GM12878 (cell line): ENCODE measurements around the gene ODC1. TPM values are rescaled to one million over a fixed set of nuclear protein-coding genes. Genes with fewer than 3 reads are reported as not detected.

Experiments used
- ATAC-seq: fragments of 200-7000 bp; cut with Tn5 transposase; 3 replicates; pipeline ENCODE4 v1.9.1; 2020; ENCODE audit warnings: mild to moderate bottlenecking, moderate library complexity
- BruUV-seq: library from RNA; stranded (reverse); fragments of 400-500 nt; replicated peaks from 2 replicates; lab custom pipeline; 2021; lab: Mats Ljungman, UMichigan
- CTCF ChIA-PET: fragments of 300-600 bp; sonication (Branson Sonifier 250); formaldehyde crosslinking; extraction: SDS; loops from one replicate; lab custom pipeline; 2021; ENCODE audit warnings: inconsistent platforms; lab: Yijun Ruan, JAX
- POLR2A ChIA-PET: fragments of 350-600 bp; formaldehyde crosslinking; extraction: SDS; loops from one replicate; lab custom pipeline; 2021; ENCODE audit warnings: inconsistent platforms; lab: Charles Lee
- RAD21 ChIA-PET: fragments of 300-600 bp; sonication (Branson Sonifier 250); formaldehyde crosslinking; loops from one replicate; lab custom pipeline; 2023; ENCODE audit warnings: antibody characterized with exemption; ENCODE audit not compliant: unreplicated experiment; lab: Charles Lee
- SMC1A ChIA-PET: fragments of 300-600 bp; sonication (Branson Sonifier 250); formaldehyde crosslinking; loops from one replicate; lab custom pipeline; 2023; ENCODE audit not compliant: unreplicated experiment, uncharacterized antibody; lab: Charles Lee
- DNase-seq: peaks from one replicate; pipeline ENCODE4 v3.0.0-alpha.2; 2011; ENCODE audit warnings: low read depth, low spot score
- FAIRE-seq: peaks from 3 replicates; lab custom pipeline; 2011; peaks lifted over from hg19 to GRCh38; lab: Jason Lieb, UNC
- H2AFZ ChIP-seq: 2 replicates; pipeline ENCODE4 v1.6.0; 2011; ENCODE audit warnings: low read depth, low read length, control low read depth; ENCODE audit not compliant: control insufficient read depth
- H3K27ac ChIP-seq: 2 replicates; pipeline ENCODE4 v1.5.1; 2011; ENCODE audit warnings: control low read depth; ENCODE audit not compliant: control insufficient read depth, insufficient read depth
- H3K27me3 ChIP-seq, 2 experiments: replicated peaks in 1 of 2; 2 replicates each; pipeline versions ENCODE4 v1.6.0 to v1.6.1; 2011; ENCODE audit warnings: low read length in 1 of 2; ENCODE audit not compliant: control insufficient read depth in 2 of 2, insufficient read depth in 2 of 2
- H3K36me3 ChIP-seq, 2 experiments: 2 replicates each; pipeline ENCODE4 v1.5.1; 2011; ENCODE audit warnings: low read length in 1 of 2; ENCODE audit not compliant: control insufficient read depth in 2 of 2, insufficient read depth in 2 of 2
- H3K4me1 ChIP-seq: 2 replicates; pipeline ENCODE4 v1.6.1; 2011; ENCODE audit warnings: mild to moderate bottlenecking, low read length, moderate library complexity, mixed read lengths; ENCODE audit not compliant: control insufficient read depth, insufficient read depth
- H3K4me2 ChIP-seq: 2 replicates; pipeline ENCODE4 v1.6.0; 2011; ENCODE audit warnings: control low read depth; ENCODE audit not compliant: control insufficient read depth, insufficient read depth
- H3K4me3 ChIP-seq: fragments of 200-600 bp; sonication (generic); 2 replicates; pipeline ENCODE4 v1.5.1; 2016
- H3K79me2 ChIP-seq: 2 replicates; pipeline ENCODE4 v1.6.0; 2011; ENCODE audit warnings: low read length; ENCODE audit not compliant: control insufficient read depth, insufficient read depth
- H3K9ac ChIP-seq: 2 replicates; pipeline ENCODE4 v1.8.0; 2011; ENCODE audit warnings: low read length, control low read depth, mixed read lengths; ENCODE audit not compliant: control insufficient read depth, insufficient read depth
- H3K9me3 ChIP-seq: replicated peaks from 3 replicates; pipeline ENCODE4 v1.5.1; 2011; ENCODE audit warnings: mild to moderate bottlenecking, low read length; ENCODE audit not compliant: control insufficient read depth, insufficient read depth
- H4K20me1 ChIP-seq: 2 replicates; pipeline ENCODE4 v1.6.0; 2011; ENCODE audit not compliant: control insufficient read depth, insufficient read depth
- CBFB ChIP-seq: IDR thresholded peaks from 2 replicates; pipeline ENCODE4 v1.6.1; 2016; ENCODE audit warnings: antibody characterized with exemption, low read depth
- CBX5 ChIP-seq: sonication (generic); IDR thresholded peaks from 2 replicates; pipeline ENCODE4 v1.6.1; 2016; ENCODE audit warnings: low read depth, moderate library complexity, mild to moderate bottlenecking, inconsistent platforms
- CHD1 ChIP-seq: IDR thresholded peaks from 2 replicates; pipeline ENCODE4 v1.6.1; 2012; ENCODE audit warnings: low read depth, low read length, improper control_type of control experiment
- CHD4 ChIP-seq: fragments of 200-600 bp; sonication (generic); IDR thresholded peaks from 2 replicates; pipeline ENCODE4 v1.6.1; 2016; ENCODE audit warnings: mild to moderate bottlenecking
- DPF2 ChIP-seq: fragments of 450-650 bp; IDR thresholded peaks from 2 replicates; pipeline ENCODE4 v1.6.1; 2017; ENCODE audit warnings: mild to moderate bottlenecking
- E2F8 ChIP-seq: fragments of 450-650 bp; IDR thresholded peaks from 2 replicates; pipeline ENCODE4 v1.6.1; 2018; ENCODE audit warnings: mild to moderate bottlenecking, low read depth, moderate library complexity; ENCODE audit not compliant: partially characterized antibody
- IRF4 ChIP-seq: IDR thresholded peaks from 2 replicates; pipeline ENCODE4 v1.6.1; 2011; ENCODE audit warnings: low read depth, low read length
- JUNB ChIP-seq: IDR thresholded peaks from 2 replicates; pipeline ENCODE4 v1.6.1; 2016; ENCODE audit warnings: antibody characterized with exemption, mild to moderate bottlenecking
- MLLT1 ChIP-seq: fragments of 450-650 bp; IDR thresholded peaks from 2 replicates; pipeline ENCODE4 v1.6.1; 2016; ENCODE audit warnings: mild to moderate bottlenecking
- MYC ChIP-seq: IDR thresholded peaks from 2 replicates; pipeline ENCODE4 v1.6.1; 2011; ENCODE audit warnings: mild to moderate bottlenecking, low read length, moderate library complexity, inconsistent platforms; ENCODE audit not compliant: insufficient read depth, insufficient replicate concordance, insufficient read length, severe bottlenecking
- NR2C1 ChIP-seq: fragments of 450-650 bp; IDR thresholded peaks from 2 replicates; pipeline ENCODE4 v1.6.1; 2017; ENCODE audit warnings: antibody characterized with exemption, mild to moderate bottlenecking, moderate library complexity
- NR2C2 ChIP-seq: IDR thresholded peaks from 2 replicates; pipeline ENCODE4 v1.6.1; 2011; ENCODE audit warnings: borderline replicate concordance, low read depth; ENCODE audit not compliant: control insufficient read depth, insufficient read length
- PML ChIP-seq: IDR thresholded peaks from 2 replicates; pipeline ENCODE4 v1.6.1; 2012; ENCODE audit warnings: low read length, inconsistent platforms
- SMAD5 ChIP-seq: IDR thresholded peaks from 2 replicates; pipeline ENCODE4 v1.6.1; 2016; ENCODE audit warnings: antibody characterized with exemption, low read depth
- SUZ12 ChIP-seq: fragments of 200-600 bp; sonication (generic); IDR thresholded peaks from one replicate; pipeline ENCODE4 v1.6.1; 2018; ENCODE audit warnings: antibody characterized with exemption, mild to moderate bottlenecking; ENCODE audit not compliant: unreplicated experiment
- TAF1 ChIP-seq: IDR thresholded peaks from 2 replicates; pipeline ENCODE4 v1.6.1; 2011; ENCODE audit warnings: mild to moderate bottlenecking, low read depth, low read length, borderline replicate concordance
- ZBED1 ChIP-seq: IDR thresholded peaks from 2 replicates; pipeline ENCODE4 v1.6.1; 2016; ENCODE audit warnings: borderline replicate concordance
- ZNF274 ChIP-seq: IDR thresholded peaks from one replicate; pipeline ENCODE4 v1.8.0; 2011; ENCODE audit not compliant: insufficient read length, insufficient read depth
- WGBS: methylation state at CpG from one replicate; pipeline ENCODE4 v1.1.6; 2016; ENCODE audit warnings: low lambda C conversion rate; ENCODE audit not compliant: insufficient replicate concordance, insufficient coverage; ENCODE audit errors: missing lambda C conversion rate; 5-methylcytosine and 5-hydroxymethylcytosine counted together
- in situ Hi-C: fragments of 300-500 bp; cut with MboI; formaldehyde crosslinking; loops from 9 replicates; pipeline ENCODE4 v1.14.3; 2018; ENCODE audit warnings: mixed read lengths
- intact Hi-C: fragments of 100-400 bp; cut with micrococcal nuclease; formaldehyde crosslinking; loops from one replicate; pipeline ENCODE4 v1.14.2; 2022; ENCODE audit not compliant: unreplicated experiment
- polyA plus RNA-seq, 11 experiments: library from polyadenylated mRNA; depleted of rRNA in 4 of 11; unstranded in 6 of 11; stranded (reverse) in 5 of 11; fragments of >200 nt; fragmentation: Nextera tagmentation in 4 of 11; fragmentation: Illumina TruSeq in 1 of 11; extraction: Ambion mirVana in 4 of 11; extraction: Trizol in 1 of 11; gene quantifications; 1 replicate in 1 of 11; 2 replicates in 10 of 11; pipeline versions ENCODE4 v1.2.1 to v1.2.3, GENCODE V29; 2011 to 2016; ENCODE audit warnings: inconsistent platforms in 2 of 11, missing spikeins in 2 of 11, low read depth in 1 of 11
- total RNA-seq, 4 experiments: library from RNA; depleted of rRNA in 3 of 4; stranded (reverse); fragments of >200 nt in 3 of 4; fragmentation: Illumina TruSeq in 1 of 4; extraction: Trizol in 1 of 4; gene quantifications; 2 replicates each; pipeline versions ENCODE4 v1.2.1 to v1.2.3, GENCODE V29; 2013 to 2021
- TF ChIP-seq, protein P1 (sequence below): IDR thresholded peaks from 2 replicates; pipeline ENCODE4 v1.6.1; 2011; ENCODE audit warnings: low read depth, mild to moderate bottlenecking, low read length, moderate library complexity, borderline replicate concordance; ENCODE audit errors: extremely low read depth
- TF ChIP-seq, protein P2 (sequence below): IDR thresholded peaks from 2 replicates; pipeline ENCODE4 v1.6.1; 2011; ENCODE audit warnings: borderline replicate concordance, low read depth, mild to moderate bottlenecking, moderate library complexity, mixed read lengths, low read length; ENCODE audit not compliant: insufficient read depth; ENCODE audit errors: extremely low read length

The ODC1 gene
- total and polyA plus RNA-seq, 10 of the 15 experiments (the other 5 are each of a cell fraction or from before 2014, with no cell fraction given), result 68.5 to 441 (median 340) TPM

DNA sequence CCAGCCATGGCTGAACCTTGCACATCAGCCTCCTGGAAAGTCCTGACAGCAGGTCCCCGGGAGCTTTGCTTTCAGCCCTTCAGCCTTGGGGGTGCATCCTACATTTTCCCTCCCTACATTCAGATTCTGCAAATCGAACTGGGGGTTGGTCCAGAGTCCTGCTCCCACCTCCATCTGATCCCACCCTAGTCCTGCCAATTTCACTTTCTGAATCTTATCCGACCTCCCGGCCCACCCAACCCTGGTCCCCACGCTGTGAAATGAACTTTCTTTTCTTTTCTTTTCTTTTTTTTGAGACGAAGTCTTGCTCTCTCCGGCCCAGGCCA, 47.8 kb upstream of the ODC1 start (continued):
- TF ChIP-seq ZNF274 (no peak), MYC (no peak), PML (no peak), DPF2 (no peak)

- RAD21 ChIA-PET, result no interaction called here
- no peaks in the 10 kb centered on the region for H3K36me3 ChIP-seq
- no peak overlapping the region for H3K4me3 ChIP-seq
- peaks cover 10% of the 10 kb centered on the region for H3K4me1 ChIP-seq
- no peaks in the 10 kb centered on the region; the same call in 2 of the 3 replicates for H3K9me3 ChIP-seq
- no peak for FAIRE-seq
- H3K27ac ChIP-seq, result no peak overlapping the region
- ATAC-seq, result no peak
- 51% methylated on average over 24 of the region's 24 CpGs for WGBS
- H4K20me1 ChIP-seq, result no peaks in the 10 kb centered on the region
- no peaks in the 10 kb centered on the region; a peak in 1 of 4 replicates for H3K27me3 ChIP-seq
- BruUV-seq, result no TSS peak
- CTCF ChIA-PET, result no interaction called here
- no peak overlapping the region for H3K4me2 ChIP-seq
- no peaks in the 10 kb centered on the region for H3K79me2 ChIP-seq
- SMC1A ChIA-PET, result no interaction called here
- intact Hi-C loops (no loop called here), in situ Hi-C loops (no loop called here)
- H2AFZ ChIP-seq, result no peak overlapping the region
- POLR2A ChIA-PET, result no interaction called here
- DNase-seq, result no peak
- H3K9ac ChIP-seq, result no peak overlapping the region
- TF ChIP-seq SUZ12, result no peak
- TF ChIP-seq ZBED1, result no peak
- TF ChIP-seq SMAD5, result no peak
- no peak for TF ChIP-seq CBX5
- TF ChIP-seq TAF1, result no peak
- TF ChIP-seq MLLT1, result no peak
- TF ChIP-seq IRF4, result no peak
- TF ChIP-seq E2F8, result no peak
- TF ChIP-seq NR2C2, result no peak
- TF ChIP-seq JUNB, result no peak
- no peak for TF ChIP-seq CHD1
- no peak for TF ChIP-seq NR2C1
- TF ChIP-seq, protein P1, sequence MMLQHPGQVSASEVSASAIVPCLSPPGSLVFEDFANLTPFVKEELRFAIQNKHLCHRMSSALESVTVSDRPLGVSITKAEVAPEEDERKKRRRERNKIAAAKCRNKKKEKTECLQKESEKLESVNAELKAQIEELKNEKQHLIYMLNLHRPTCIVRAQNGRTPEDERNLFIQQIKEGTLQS, result no peak
- no peak for TF ChIP-seq CBFB
- no peak for TF ChIP-seq CHD4
- TF ChIP-seq, protein P2, sequence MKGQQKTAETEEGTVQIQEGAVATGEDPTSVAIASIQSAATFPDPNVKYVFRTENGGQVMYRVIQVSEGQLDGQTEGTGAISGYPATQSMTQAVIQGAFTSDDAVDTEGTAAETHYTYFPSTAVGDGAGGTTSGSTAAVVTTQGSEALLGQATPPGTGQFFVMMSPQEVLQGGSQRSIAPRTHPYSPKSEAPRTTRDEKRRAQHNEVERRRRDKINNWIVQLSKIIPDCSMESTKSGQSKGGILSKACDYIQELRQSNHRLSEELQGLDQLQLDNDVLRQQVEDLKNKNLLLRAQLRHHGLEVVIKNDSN, result no peak
These were observed 47.3 kb upstream of the ODC1 start for GRCh38 chr2:10495311-10495987.
